ENCODE measurements around the gene LYG2. TPM values are rescaled to one million over a fixed set of nuclear protein-coding genes. Genes with fewer than 3 reads are reported as not detected.
"Not testable (repeated sequence)": the region's sequence is repeated elsewhere in the genome, so short reads cannot be mapped to it uniquely, and the experiment has no call there.

The LYG2 gene, protein sequence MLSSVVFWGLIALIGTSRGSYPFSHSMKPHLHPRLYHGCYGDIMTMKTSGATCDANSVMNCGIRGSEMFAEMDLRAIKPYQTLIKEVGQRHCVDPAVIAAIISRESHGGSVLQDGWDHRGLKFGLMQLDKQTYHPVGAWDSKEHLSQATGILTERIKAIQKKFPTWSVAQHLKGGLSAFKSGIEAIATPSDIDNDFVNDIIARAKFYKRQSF
- not detected for total RNA-seq

DNA sequence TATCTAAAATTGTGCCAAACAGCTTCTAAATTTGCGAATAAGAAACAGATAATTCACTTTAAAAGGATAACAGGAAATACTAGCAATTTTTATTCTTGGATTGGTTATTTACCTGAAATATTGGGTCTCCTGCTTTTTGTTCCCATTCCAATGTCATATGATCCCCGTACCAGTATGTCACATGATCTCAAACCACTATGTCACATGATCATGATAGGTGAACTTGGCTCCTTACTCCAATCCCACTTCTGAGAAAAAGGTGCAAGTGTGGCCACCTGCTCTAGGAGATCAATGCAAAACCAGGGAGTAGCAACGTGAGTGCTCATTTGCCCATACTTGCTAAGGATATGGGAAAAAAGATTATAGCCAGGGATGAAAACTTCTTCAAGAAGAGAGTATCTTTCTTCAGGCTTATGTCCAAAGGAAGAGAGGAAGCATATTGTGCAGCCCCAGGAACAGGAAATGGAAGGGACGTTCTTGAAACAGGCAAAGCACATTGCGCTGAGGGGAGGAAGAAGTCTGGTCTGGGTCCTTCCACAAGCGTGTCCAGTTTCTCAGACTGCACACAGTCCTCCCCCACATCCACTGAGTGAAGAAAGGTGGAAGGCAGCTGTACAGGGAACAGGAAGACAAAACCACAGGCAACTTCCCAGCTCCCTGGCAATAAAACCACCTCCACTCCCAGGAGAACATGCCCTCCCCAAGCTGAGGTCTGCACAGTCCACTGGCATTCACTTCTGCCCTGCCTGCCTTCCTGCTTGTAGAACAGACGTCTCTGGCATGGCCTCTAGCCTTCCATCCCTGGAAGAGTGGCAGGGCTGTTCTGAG is at the start of gene LYG2:
LYG2 (minus strand) TSS at position 176 of the 828 bp plus-strand sequence. CDS start 1,406 bp downstream, outside the sequence.
- intact Hi-C loops (cut with DNase I): no loop called here
- Histone ChIP-seq H3K9me3 (peaks cover 0 to 4% of the 10 kb centered on the region in 2 donors), H3K4me3 (no peak within 1 kb of the TSS)

DNA sequence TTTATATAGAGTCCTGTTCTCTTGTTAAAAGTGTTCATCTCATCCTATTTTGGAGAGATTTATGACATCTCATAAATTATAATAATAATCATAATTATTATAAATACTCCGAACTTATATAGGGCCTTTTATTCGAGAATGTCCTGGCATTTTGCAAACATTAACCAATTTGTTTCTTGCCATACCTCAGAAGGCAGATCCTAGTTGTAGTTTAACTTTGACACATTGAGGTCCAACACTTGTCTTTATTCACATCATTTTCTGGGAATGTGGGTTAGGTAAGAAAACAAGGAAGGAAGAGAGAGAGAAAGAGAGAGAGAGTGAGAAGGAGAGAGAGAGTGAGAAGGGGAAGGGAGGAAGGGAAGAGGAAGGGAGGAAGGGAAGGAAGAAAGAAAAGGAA is 45.6 kb upstream of the LYG2 start, which contains the start of gene LYG1:
LYG1 (minus strand) TSS at position 101 of the 400 bp plus-strand sequence. CDS start 5,527 bp downstream, outside the sequence.
- H3K4me3 ChIP-seq; H3K27ac ChIP-seq; H3K27me3 ChIP-seq; H3K9me3 ChIP-seq; DNase-seq (ENCODE audit: low spot score in 2 of 2); intact Hi-C loops (cut with DNase I); H3K4me1 ChIP-seq: not testable (repeated sequence)
- H3K36me3 ChIP-seq: peaks cover 0 to 14% of the 10 kb centered on the region in 2 donors

More for the DNA sequence above, at the start of gene LYG2:
- TF ChIP-seq, protein P1, sequence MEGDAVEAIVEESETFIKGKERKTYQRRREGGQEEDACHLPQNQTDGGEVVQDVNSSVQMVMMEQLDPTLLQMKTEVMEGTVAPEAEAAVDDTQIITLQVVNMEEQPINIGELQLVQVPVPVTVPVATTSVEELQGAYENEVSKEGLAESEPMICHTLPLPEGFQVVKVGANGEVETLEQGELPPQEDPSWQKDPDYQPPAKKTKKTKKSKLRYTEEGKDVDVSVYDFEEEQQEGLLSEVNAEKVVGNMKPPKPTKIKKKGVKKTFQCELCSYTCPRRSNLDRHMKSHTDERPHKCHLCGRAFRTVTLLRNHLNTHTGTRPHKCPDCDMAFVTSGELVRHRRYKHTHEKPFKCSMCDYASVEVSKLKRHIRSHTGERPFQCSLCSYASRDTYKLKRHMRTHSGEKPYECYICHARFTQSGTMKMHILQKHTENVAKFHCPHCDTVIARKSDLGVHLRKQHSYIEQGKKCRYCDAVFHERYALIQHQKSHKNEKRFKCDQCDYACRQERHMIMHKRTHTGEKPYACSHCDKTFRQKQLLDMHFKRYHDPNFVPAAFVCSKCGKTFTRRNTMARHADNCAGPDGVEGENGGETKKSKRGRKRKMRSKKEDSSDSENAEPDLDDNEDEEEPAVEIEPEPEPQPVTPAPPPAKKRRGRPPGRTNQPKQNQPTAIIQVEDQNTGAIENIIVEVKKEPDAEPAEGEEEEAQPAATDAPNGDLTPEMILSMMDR (IDR thresholded peaks at IDR 0.05): no peak
- Histone ChIP-seq H3K36me3 (no peaks in the 10 kb centered on the region), H3K27ac (no peak within 1 kb of the TSS), H3K27me3 (no peaks in the 10 kb centered on the region), H3K4me1 (no peaks in the 10 kb centered on the region)
- DNase-seq (ENCODE audit: low spot score in 2 of 2): no peak

DNA sequence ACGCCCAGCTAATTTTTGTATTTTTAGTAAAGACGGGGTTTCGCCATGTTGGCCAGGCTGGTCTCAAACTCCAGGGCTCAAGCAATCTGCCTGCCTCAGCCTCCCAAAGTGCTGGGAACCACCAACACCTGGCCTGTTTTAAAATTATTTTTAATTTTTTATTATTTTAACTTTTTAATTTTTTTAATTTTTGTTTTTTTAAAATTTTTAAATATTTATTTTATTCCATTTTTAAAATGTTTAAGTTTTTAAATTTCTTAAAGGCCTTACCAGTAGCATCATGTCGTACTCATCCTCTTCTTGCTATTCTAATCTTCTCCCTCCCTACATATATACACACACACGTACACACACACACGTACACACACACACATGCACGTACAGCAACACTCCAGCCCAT is 44.1 kb upstream of the LYG2 start:
- no peaks in the 10 kb centered on the region for H3K4me1 ChIP-seq

DNA sequence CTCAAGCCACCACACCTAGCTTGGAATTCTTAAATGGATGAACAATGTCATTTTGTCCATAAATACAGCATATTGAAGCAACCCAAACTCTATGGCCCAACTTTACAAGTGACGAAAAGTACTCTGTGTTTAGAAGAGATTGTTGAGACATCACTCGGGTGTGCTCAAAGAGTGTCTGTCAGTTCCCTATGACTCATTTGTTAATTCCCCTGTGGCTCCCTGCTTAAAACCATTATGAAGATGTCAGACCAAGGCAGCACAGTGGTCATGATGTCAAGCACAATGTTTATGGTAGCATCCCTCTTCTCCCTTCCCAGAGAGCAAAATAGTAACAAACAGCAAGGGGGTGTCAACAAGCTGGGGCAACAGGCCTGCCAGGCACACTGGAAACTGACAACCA is 42.5 kb upstream of the LYG2 start:
- DNase-seq (ENCODE audit: low spot score in 2 of 2): no peak
- H3K4me3 ChIP-seq: no peak overlapping the region
- TF ChIP-seq, protein P1 (IDR thresholded peaks at IDR 0.05): no peak

More for the DNA sequence above, 44.1 kb upstream of the LYG2 start:
- DNase-seq (ENCODE audit: low spot score in 2 of 2): no peak
- H3K4me3 ChIP-seq: no peak overlapping the region
- H3K27me3 ChIP-seq: no peaks in the 10 kb centered on the region
- H3K9me3 ChIP-seq: no peaks in the 10 kb centered on the region
- H3K36me3 ChIP-seq: peaks cover 0 to 14% of the 10 kb centered on the region in 2 donors
- TF ChIP-seq, protein P1 (IDR thresholded peaks at IDR 0.05): no peak
- intact Hi-C loops (cut with DNase I): no loop called here
- H3K27ac ChIP-seq: no peak overlapping the region

DNA sequence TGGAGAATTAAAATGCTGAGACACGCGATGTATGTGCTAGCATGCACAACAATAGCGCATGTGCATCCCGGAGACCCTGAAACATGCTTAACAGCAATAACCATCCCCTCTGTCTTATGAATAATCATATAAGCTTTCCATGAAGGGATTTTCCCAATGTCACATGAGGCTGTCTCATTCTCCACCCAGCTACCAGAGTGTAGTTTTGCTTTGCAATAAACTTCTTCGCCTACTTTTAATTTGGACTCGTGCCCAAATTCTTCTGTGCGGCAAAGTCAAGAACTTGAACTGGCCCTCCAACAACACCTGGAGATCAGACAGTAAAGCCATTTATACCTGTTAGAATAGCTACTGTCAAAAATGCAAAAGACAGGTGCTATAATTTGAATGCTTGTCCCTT is 30.1 kb upstream of the LYG2 start:
- H3K4me3 ChIP-seq: no peak overlapping the region
- H3K27ac ChIP-seq: no peak overlapping the region
- H3K36me3 ChIP-seq: peaks cover 2 to 24% of the 10 kb centered on the region in 2 donors
- no peaks in the 10 kb centered on the region for H3K9me3 ChIP-seq
- H3K4me1 ChIP-seq: no peaks in the 10 kb centered on the region
- H3K27me3 ChIP-seq: no peaks in the 10 kb centered on the region
- intact Hi-C loops (cut with DNase I): no loop called here
- TF ChIP-seq, protein P1 (IDR thresholded peaks at IDR 0.05): no peak
- no peak for DNase-seq (ENCODE audit: low spot score in 2 of 2)

More for the DNA sequence above, 42.5 kb upstream of the LYG2 start:
- no peaks in the 10 kb centered on the region for H3K9me3 ChIP-seq
- H3K27me3 ChIP-seq: no peaks in the 10 kb centered on the region
- H3K27ac ChIP-seq: no peak overlapping the region
- H3K4me1 ChIP-seq: no peaks in the 10 kb centered on the region
- intact Hi-C loops (cut with DNase I): no loop called here
- peaks cover 0 to 10% of the 10 kb centered on the region in 2 donors for H3K36me3 ChIP-seq
